KMS-11 (cell line): ENCODE measurements around the gene MAP7.
"Not testable (repeated sequence)": the region's sequence is repeated elsewhere in the genome, so short reads cannot be mapped to it uniquely, and the experiment has no call there.

ENCODE experiments used
- H2AFZ ChIP-seq: fragments of 200-600 bp; sonication (generic); 2 replicates; pipeline ENCODE4 v1.6.1; 2016; ENCODE audit warnings: antibody characterized with exemption, mixed run types, low read depth
- H3K27ac ChIP-seq: fragments of 200-600 bp; sonication (generic); 2 replicates; pipeline ENCODE4 v1.6.1; 2016; ENCODE audit warnings: mild to moderate bottlenecking, mixed run types
- H3K27me3 ChIP-seq: fragments of 200-600 bp; sonication (generic); 2 replicates; pipeline ENCODE4 v1.6.1; 2017; ENCODE audit warnings: mild to moderate bottlenecking, low read depth, mixed run types, moderate library complexity; ENCODE audit not compliant: insufficient read depth
- H3K36me3 ChIP-seq: fragments of 200-600 bp; sonication (generic); 2 replicates; pipeline ENCODE4 v1.6.1; 2017; ENCODE audit warnings: mild to moderate bottlenecking, mixed run types; ENCODE audit not compliant: insufficient read depth
- H3K4me1 ChIP-seq: fragments of 200-600 bp; sonication (generic); 2 replicates; pipeline ENCODE4 v1.6.1; 2016; ENCODE audit warnings: mild to moderate bottlenecking, low read depth, mixed run types; ENCODE audit not compliant: poor library complexity, severe bottlenecking
- H3K4me2 ChIP-seq: fragments of 200-600 bp; sonication (generic); 2 replicates; pipeline ENCODE4 v1.7.0; 2016; ENCODE audit warnings: mild to moderate bottlenecking, mixed run types
- H3K4me3 ChIP-seq: fragments of 200-600 bp; sonication (generic); IDR thresholded peaks from 2 replicates; pipeline ENCODE4 v1.6.1; 2017; ENCODE audit warnings: low read depth, low read length, mixed read lengths; ENCODE audit not compliant: insufficient read depth
- H3K79me2 ChIP-seq: fragments of 200-600 bp; sonication (generic); 2 replicates; pipeline ENCODE4 v1.6.1; 2016; ENCODE audit warnings: low read depth, mixed run types; ENCODE audit not compliant: insufficient read depth
- H3K9ac ChIP-seq: fragments of 200-600 bp; sonication (generic); 2 replicates; pipeline ENCODE4 v1.6.1; 2016; ENCODE audit warnings: mild to moderate bottlenecking, mixed run types
- H4K20me1 ChIP-seq: fragments of 200-600 bp; sonication (generic); 2 replicates; pipeline ENCODE4 v1.6.1; 2016; ENCODE audit warnings: mild to moderate bottlenecking, mixed run types; ENCODE audit not compliant: insufficient read depth
- TF ChIP-seq, protein P1 (sequence below): fragments of 200-600 bp; sonication (generic); conservative IDR thresholded peaks from 2 replicates; pipeline ENCODE4 v1.6.1; 2017; ENCODE audit warnings: low read depth, mild to moderate bottlenecking, antibody characterized with exemption, low read length, moderate library complexity, mixed read lengths

Gene MAP7

DNA sequence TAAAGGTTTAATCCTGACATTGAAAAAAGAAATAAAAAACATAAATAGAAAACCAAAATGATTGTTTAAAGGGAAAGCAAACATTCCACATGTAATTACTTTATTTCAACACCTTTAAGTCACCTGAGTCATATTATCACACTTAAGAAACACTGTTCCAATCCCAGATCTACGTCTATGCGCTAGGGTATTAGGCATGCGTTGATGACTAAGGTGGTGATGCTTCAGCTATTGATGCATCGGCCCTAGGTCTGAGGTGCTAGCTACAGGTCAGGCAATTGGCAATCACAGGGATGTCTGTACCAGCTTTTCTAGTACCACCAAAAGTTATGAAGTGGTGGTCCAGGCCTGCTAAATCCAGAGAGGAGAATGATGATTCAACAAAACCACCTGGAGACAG is 162.9 kb downstream of the MAP7 start:
- no peaks in the 10 kb centered on the region for H3K36me3 ChIP-seq
- no peaks in the 10 kb centered on the region for H3K27me3 ChIP-seq
- H3K4me3 ChIP-seq: no peak overlapping the region
- H2AFZ ChIP-seq: no peak overlapping the region
- H4K20me1 ChIP-seq: no peaks in the 10 kb centered on the region
- H3K4me2 ChIP-seq: no peak overlapping the region
- H3K9ac ChIP-seq: no peak overlapping the region
- no peaks in the 10 kb centered on the region for H3K79me2 ChIP-seq
- H3K4me1 ChIP-seq: no peaks in the 10 kb centered on the region
- TF ChIP-seq, protein P1, sequence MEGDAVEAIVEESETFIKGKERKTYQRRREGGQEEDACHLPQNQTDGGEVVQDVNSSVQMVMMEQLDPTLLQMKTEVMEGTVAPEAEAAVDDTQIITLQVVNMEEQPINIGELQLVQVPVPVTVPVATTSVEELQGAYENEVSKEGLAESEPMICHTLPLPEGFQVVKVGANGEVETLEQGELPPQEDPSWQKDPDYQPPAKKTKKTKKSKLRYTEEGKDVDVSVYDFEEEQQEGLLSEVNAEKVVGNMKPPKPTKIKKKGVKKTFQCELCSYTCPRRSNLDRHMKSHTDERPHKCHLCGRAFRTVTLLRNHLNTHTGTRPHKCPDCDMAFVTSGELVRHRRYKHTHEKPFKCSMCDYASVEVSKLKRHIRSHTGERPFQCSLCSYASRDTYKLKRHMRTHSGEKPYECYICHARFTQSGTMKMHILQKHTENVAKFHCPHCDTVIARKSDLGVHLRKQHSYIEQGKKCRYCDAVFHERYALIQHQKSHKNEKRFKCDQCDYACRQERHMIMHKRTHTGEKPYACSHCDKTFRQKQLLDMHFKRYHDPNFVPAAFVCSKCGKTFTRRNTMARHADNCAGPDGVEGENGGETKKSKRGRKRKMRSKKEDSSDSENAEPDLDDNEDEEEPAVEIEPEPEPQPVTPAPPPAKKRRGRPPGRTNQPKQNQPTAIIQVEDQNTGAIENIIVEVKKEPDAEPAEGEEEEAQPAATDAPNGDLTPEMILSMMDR: no peak
- H3K27ac ChIP-seq: no peak overlapping the region

DNA sequence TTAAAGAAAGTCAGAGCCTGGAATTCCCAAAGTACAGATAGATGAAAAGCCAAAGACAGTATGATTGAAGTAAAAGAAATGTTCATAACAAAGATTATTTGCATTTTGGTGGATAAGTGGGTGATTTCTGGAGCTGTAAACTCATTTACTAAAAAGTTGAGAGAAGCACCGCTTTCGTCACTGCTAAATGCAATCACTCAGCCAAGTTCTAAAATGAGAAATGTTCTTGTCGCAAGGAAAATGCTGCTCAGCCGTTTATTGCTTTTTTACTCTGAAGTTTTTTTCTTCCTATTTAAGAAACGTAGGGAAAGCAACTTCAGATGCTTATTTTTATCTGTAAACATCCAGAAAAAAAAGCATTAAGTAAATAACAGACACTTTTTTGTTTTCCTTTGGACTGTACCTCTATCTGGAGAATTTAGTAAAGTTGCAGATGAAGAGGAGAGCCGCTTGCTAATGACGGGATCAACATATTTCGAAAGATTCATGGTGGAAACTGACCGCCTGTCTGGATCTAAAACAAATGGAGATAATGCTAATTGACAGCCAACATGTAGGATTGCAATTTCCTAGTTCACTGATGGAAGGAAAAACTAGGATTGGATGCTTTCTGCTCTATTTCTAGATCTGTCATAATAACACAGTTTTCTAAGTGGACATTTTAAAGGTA is 166.8 kb downstream of the MAP7 start:
- H2AFZ ChIP-seq: no peak overlapping the region
- no peak overlapping the region for H3K4me3 ChIP-seq
- TF ChIP-seq, protein P1: no peak
- no peaks in the 10 kb centered on the region for H3K4me1 ChIP-seq
- no peaks in the 10 kb centered on the region for H4K20me1 ChIP-seq
- H3K36me3 ChIP-seq: no peaks in the 10 kb centered on the region
- H3K27ac ChIP-seq: no peak overlapping the region
- H3K4me2 ChIP-seq: no peak overlapping the region
- H3K79me2 ChIP-seq: no peaks in the 10 kb centered on the region
- H3K27me3 ChIP-seq: no peaks in the 10 kb centered on the region
- no peak overlapping the region for H3K9ac ChIP-seq

DNA sequence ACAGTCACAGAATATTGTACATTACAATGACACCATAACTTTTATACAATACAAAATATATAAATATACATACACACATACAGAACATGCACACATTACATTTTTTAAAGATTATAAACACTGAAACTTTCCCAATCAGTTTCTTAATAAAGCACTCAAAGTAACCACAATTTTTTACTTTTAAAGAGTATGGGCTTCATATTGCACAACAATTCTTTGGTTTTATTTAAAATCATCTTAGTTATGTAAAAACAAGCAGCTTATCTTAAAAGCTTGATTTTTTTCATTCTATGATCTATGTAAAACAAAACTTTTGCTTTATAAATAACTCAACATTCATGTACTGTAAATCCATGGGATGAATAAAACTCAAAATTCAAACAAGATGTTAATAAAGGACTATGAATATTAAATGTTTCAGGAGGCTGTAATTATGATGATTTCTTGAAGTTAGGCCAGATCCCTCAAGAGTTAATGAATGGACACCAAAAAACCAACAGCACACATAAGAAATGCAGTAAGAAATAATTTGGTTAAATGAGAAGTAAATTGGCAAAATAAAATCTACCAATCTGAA is 167.5 kb downstream of the MAP7 start:
- no peak overlapping the region for H3K4me2 ChIP-seq

DNA sequence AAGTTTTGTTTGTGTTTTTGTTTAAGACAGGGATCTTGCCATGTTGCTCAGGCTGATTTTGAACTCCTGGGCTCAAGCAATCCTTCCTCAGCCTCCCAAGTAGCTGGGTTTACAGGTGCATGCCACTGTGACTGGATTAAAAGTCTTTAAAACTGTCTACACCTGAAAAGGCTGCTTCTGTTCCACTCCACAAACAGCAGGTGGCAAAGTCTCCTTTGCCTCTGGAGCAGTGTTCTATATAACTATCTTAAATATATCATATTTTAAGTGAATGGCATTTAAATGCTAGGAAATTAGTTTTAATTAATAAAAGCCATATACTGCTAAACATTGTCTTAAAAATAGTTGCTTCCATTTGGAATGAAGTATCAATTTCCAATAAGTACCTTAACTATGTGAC is 171.3 kb downstream of the MAP7 start:
- Histone ChIP-seq H3K27me3 (no peaks in the 10 kb centered on the region), H3K4me1 (no peaks in the 10 kb centered on the region), H3K36me3 (no peaks in the 10 kb centered on the region), H2AFZ (no peak overlapping the region), H3K27ac (no peak overlapping the region), H3K4me3 (no peak overlapping the region), H3K4me2 (no peak overlapping the region), H3K79me2 (no peaks in the 10 kb centered on the region), H3K9ac (no peak overlapping the region), H4K20me1 (no peaks in the 10 kb centered on the region)
- TF ChIP-seq, protein P1: no peak

More for the DNA sequence above, 167.5 kb downstream of the MAP7 start:
- Histone ChIP-seq H4K20me1 (no peaks in the 10 kb centered on the region), H3K27me3 (no peaks in the 10 kb centered on the region), H3K79me2 (no peaks in the 10 kb centered on the region), H3K36me3 (no peaks in the 10 kb centered on the region), H3K4me1 (no peaks in the 10 kb centered on the region), H3K27ac (no peak overlapping the region), H3K9ac (no peak overlapping the region), H2AFZ (no peak overlapping the region), H3K4me3 (no peak overlapping the region)
- TF ChIP-seq, protein P1: no peak

DNA sequence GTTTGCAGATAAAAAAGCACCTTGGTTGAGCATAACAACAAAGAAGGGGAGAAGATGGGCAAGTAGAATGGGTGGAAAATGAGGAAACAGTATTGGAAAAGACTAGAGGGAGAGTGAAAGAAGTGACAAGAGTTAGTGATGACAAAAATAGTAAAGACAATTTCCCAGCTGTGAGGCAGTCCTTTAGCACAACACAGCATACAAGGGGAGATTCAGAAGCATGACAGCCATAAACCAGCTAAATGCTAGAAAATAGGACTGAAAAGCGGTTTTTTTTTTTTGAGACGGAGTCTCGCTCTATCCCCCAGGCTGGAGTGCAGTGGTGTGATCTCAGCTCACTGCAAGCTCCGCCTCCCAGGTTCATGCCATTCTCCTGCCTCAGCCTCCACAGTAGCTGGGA is 174.4 kb downstream of the MAP7 start:
- H3K4me1 ChIP-seq, H3K4me3 ChIP-seq, H3K27me3 ChIP-seq, H3K79me2 ChIP-seq, H3K27ac ChIP-seq, H2AFZ ChIP-seq, H4K20me1 ChIP-seq, H3K9ac ChIP-seq, H3K36me3 ChIP-seq, H3K4me2 ChIP-seq: not testable (repeated sequence)
